Right lobe of liver (tissue), 4 donors: ENCODE data around the gene LAPTM5.

ENCODE experiments used
- CTCF ChIP-seq, 4 donors: fragments of 200-600 bp in 3 of 4; fragments of 450-650 bp in 1 of 4; IDR thresholded peaks; one replicate each; pipeline versions ENCODE4 v1.5.1 to v1.8.0; 2016 to 2022; ENCODE audit warnings: antibody characterized with exemption in 4 of 4, mild to moderate bottlenecking in 2 of 4
- POLR2A ChIP-seq: fragments of 450-650 bp; IDR thresholded peaks from one replicate; pipeline ENCODE4 v1.6.1; 2017; ENCODE audit warnings: antibody characterized with exemption, mild to moderate bottlenecking
- donor health status: DM: no; HTN: no; CAD: no.
- donor health status: DM: no; HTN: no; CAD: no.
- donor health status: DM: no; HTN: yes; CAD: no.

GRCh38 chr1:30764396-30764795 lies 6.8 kb upstream of the LAPTM5 start:
- TF ChIP-seq CTCF (IDR thresholded peaks at IDR 0.05) (no peak), POLR2A (no peak)
